GM12878 (cell line): ENCODE measurements around the gene ZNF883. TPM values are rescaled to one million over a fixed set of nuclear protein-coding genes. Genes with fewer than 3 reads are reported as not detected.

Experiments
- ATAC-seq: fragments of 200-7000 bp; cut with Tn5 transposase; 3 replicates; pipeline ENCODE4 v1.9.1; 2020; ENCODE audit warnings: mild to moderate bottlenecking, moderate library complexity
- BruUV-seq: library from RNA; stranded (reverse); fragments of 400-500 nt; replicated peaks from 2 replicates; lab custom pipeline; 2021; lab: Mats Ljungman, UMichigan
- CTCF ChIA-PET: fragments of 300-600 bp; sonication (Branson Sonifier 250); formaldehyde crosslinking; extraction: SDS; loops from one replicate; lab custom pipeline; 2021; ENCODE audit warnings: inconsistent platforms; lab: Yijun Ruan, JAX
- POLR2A ChIA-PET: fragments of 350-600 bp; formaldehyde crosslinking; extraction: SDS; loops from one replicate; lab custom pipeline; 2021; ENCODE audit warnings: inconsistent platforms; lab: Charles Lee
- RAD21 ChIA-PET: fragments of 300-600 bp; sonication (Branson Sonifier 250); formaldehyde crosslinking; loops from one replicate; lab custom pipeline; 2023; ENCODE audit warnings: antibody characterized with exemption; ENCODE audit not compliant: unreplicated experiment; lab: Charles Lee
- SMC1A ChIA-PET: fragments of 300-600 bp; sonication (Branson Sonifier 250); formaldehyde crosslinking; loops from one replicate; lab custom pipeline; 2023; ENCODE audit not compliant: unreplicated experiment, uncharacterized antibody; lab: Charles Lee
- DNase-seq: peaks from one replicate; pipeline ENCODE4 v3.0.0-alpha.2; 2011; ENCODE audit warnings: low read depth, low spot score
- FAIRE-seq: peaks from 3 replicates; lab custom pipeline; 2011; peaks lifted over from hg19 to GRCh38; lab: Jason Lieb, UNC
- H2AFZ ChIP-seq: 2 replicates; pipeline ENCODE4 v1.6.0; 2011; ENCODE audit warnings: low read depth, low read length, control low read depth; ENCODE audit not compliant: control insufficient read depth
- H3K27ac ChIP-seq: 2 replicates; pipeline ENCODE4 v1.5.1; 2011; ENCODE audit warnings: control low read depth; ENCODE audit not compliant: control insufficient read depth, insufficient read depth
- H3K27me3 ChIP-seq, 2 experiments: replicated peaks in 1 of 2; 2 replicates each; pipeline versions ENCODE4 v1.6.0 to v1.6.1; 2011; ENCODE audit warnings: low read length in 1 of 2; ENCODE audit not compliant: control insufficient read depth in 2 of 2, insufficient read depth in 2 of 2
- H3K36me3 ChIP-seq, 2 experiments: 2 replicates each; pipeline ENCODE4 v1.5.1; 2011; ENCODE audit warnings: low read length in 1 of 2; ENCODE audit not compliant: control insufficient read depth in 2 of 2, insufficient read depth in 2 of 2
- H3K4me1 ChIP-seq: 2 replicates; pipeline ENCODE4 v1.6.1; 2011; ENCODE audit warnings: mild to moderate bottlenecking, low read length, moderate library complexity, mixed read lengths; ENCODE audit not compliant: control insufficient read depth, insufficient read depth
- H3K4me2 ChIP-seq: 2 replicates; pipeline ENCODE4 v1.6.0; 2011; ENCODE audit warnings: control low read depth; ENCODE audit not compliant: control insufficient read depth, insufficient read depth
- H3K4me3 ChIP-seq: fragments of 200-600 bp; sonication (generic); 2 replicates; pipeline ENCODE4 v1.5.1; 2016
- H3K79me2 ChIP-seq: 2 replicates; pipeline ENCODE4 v1.6.0; 2011; ENCODE audit warnings: low read length; ENCODE audit not compliant: control insufficient read depth, insufficient read depth
- H3K9ac ChIP-seq: 2 replicates; pipeline ENCODE4 v1.8.0; 2011; ENCODE audit warnings: low read length, control low read depth, mixed read lengths; ENCODE audit not compliant: control insufficient read depth, insufficient read depth
- H3K9me3 ChIP-seq: replicated peaks from 3 replicates; pipeline ENCODE4 v1.5.1; 2011; ENCODE audit warnings: mild to moderate bottlenecking, low read length; ENCODE audit not compliant: control insufficient read depth, insufficient read depth
- H4K20me1 ChIP-seq: 2 replicates; pipeline ENCODE4 v1.6.0; 2011; ENCODE audit not compliant: control insufficient read depth, insufficient read depth
- CBFB ChIP-seq: IDR thresholded peaks from 2 replicates; pipeline ENCODE4 v1.6.1; 2016; ENCODE audit warnings: antibody characterized with exemption, low read depth
- RAD21 ChIP-seq: IDR thresholded peaks from 2 replicates; pipeline ENCODE4 v1.6.1; 2011; ENCODE audit warnings: mild to moderate bottlenecking, low read depth, low read length, moderate library complexity; ENCODE audit not compliant: insufficient read depth
- SIN3A ChIP-seq: IDR thresholded peaks from 2 replicates; pipeline ENCODE4 v1.6.1; 2012; ENCODE audit warnings: low read depth, low read length, improper control_type of control experiment
- SMAD1 ChIP-seq: fragments of 450-650 bp; IDR thresholded peaks from 2 replicates; pipeline ENCODE4 v1.6.1; 2018; ENCODE audit warnings: mild to moderate bottlenecking, low read depth; ENCODE audit not compliant: partially characterized antibody
- SMC3 ChIP-seq: IDR thresholded peaks from 2 replicates; pipeline ENCODE4 v1.6.1; 2011; ENCODE audit warnings: low read length, improper control_type of control experiment, borderline replicate concordance
- WGBS: methylation state at CpG from one replicate; pipeline ENCODE4 v1.1.6; 2016; ENCODE audit warnings: low lambda C conversion rate; ENCODE audit not compliant: insufficient replicate concordance, insufficient coverage; ENCODE audit errors: missing lambda C conversion rate; 5-methylcytosine and 5-hydroxymethylcytosine counted together
- in situ Hi-C: fragments of 300-500 bp; cut with MboI; formaldehyde crosslinking; loops from 9 replicates; pipeline ENCODE4 v1.14.3; 2018; ENCODE audit warnings: mixed read lengths
- intact Hi-C: fragments of 100-400 bp; cut with micrococcal nuclease; formaldehyde crosslinking; loops from one replicate; pipeline ENCODE4 v1.14.2; 2022; ENCODE audit not compliant: unreplicated experiment
- polyA plus RNA-seq, 11 experiments: library from polyadenylated mRNA; depleted of rRNA in 4 of 11; unstranded in 6 of 11; stranded (reverse) in 5 of 11; fragments of >200 nt; fragmentation: Nextera tagmentation in 4 of 11; fragmentation: Illumina TruSeq in 1 of 11; extraction: Ambion mirVana in 4 of 11; extraction: Trizol in 1 of 11; gene quantifications; 1 replicate in 1 of 11; 2 replicates in 10 of 11; pipeline versions ENCODE4 v1.2.1 to v1.2.3, GENCODE V29; 2011 to 2016; ENCODE audit warnings: inconsistent platforms in 2 of 11, missing spikeins in 2 of 11, low read depth in 1 of 11
- total RNA-seq, 4 experiments: library from RNA; depleted of rRNA in 3 of 4; stranded (reverse); fragments of >200 nt in 3 of 4; fragmentation: Illumina TruSeq in 1 of 4; extraction: Trizol in 1 of 4; gene quantifications; 2 replicates each; pipeline versions ENCODE4 v1.2.1 to v1.2.3, GENCODE V29; 2013 to 2021
- TF ChIP-seq, protein P1 (sequence below), 3 experiments: IDR thresholded peaks in 2 of 3; conservative IDR thresholded peaks in 1 of 3; 2 replicates each; pipeline ENCODE4 v1.5.1; 2011; ENCODE audit warnings: low read depth in 3 of 3, low read length in 3 of 3, mild to moderate bottlenecking in 3 of 3, control low read depth in 2 of 3, moderate library complexity in 2 of 3, inconsistent platforms in 1 of 3, mixed read lengths in 1 of 3; ENCODE audit not compliant: control insufficient read depth in 2 of 3, insufficient read depth in 1 of 3; ENCODE audit errors: extremely low read depth in 1 of 3

ZNF883 gene
- total and polyA plus RNA-seq, 10 of the 15 experiments (the other 5 are each of a cell fraction or from before 2014, with no cell fraction given): 0.10 to 0.72 (median 0.25) TPM

- TF ChIP-seq, protein P1, sequence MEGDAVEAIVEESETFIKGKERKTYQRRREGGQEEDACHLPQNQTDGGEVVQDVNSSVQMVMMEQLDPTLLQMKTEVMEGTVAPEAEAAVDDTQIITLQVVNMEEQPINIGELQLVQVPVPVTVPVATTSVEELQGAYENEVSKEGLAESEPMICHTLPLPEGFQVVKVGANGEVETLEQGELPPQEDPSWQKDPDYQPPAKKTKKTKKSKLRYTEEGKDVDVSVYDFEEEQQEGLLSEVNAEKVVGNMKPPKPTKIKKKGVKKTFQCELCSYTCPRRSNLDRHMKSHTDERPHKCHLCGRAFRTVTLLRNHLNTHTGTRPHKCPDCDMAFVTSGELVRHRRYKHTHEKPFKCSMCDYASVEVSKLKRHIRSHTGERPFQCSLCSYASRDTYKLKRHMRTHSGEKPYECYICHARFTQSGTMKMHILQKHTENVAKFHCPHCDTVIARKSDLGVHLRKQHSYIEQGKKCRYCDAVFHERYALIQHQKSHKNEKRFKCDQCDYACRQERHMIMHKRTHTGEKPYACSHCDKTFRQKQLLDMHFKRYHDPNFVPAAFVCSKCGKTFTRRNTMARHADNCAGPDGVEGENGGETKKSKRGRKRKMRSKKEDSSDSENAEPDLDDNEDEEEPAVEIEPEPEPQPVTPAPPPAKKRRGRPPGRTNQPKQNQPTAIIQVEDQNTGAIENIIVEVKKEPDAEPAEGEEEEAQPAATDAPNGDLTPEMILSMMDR (IDR thresholded peaks at IDR 0.05 in 2 of 3, conservative IDR thresholded peaks at IDR 0.05 in 1 of 3; ENCODE audit: control insufficient read depth in 2 of 3, extremely low read depth in 1 of 3, insufficient read depth in 1 of 3, low read depth in 3 of 3, low read length in 3 of 3): peak; percentile 53 to 65 (median 62)
- TF ChIP-seq SMAD1: no peak
- peak; percentile 58 for TF ChIP-seq RAD21
- TF ChIP-seq SMC3: peak; percentile 58
- no peak for TF ChIP-seq CBFB
- TF ChIP-seq SIN3A: no peak
- Histone ChIP-seq H3K9ac (no peak overlapping the region), H2AFZ (no peak overlapping the region), H3K4me3 (no peak overlapping the region), H3K79me2 (no peaks in the 10 kb centered on the region), H3K4me1 (no peaks in the 10 kb centered on the region), H3K27ac (no peak overlapping the region), H3K36me3 (no peaks in the 10 kb centered on the region), H3K27me3 (no peaks in the 10 kb centered on the region; a peak in 1 of 4 replicates), H3K4me2 (no peak overlapping the region), H4K20me1 (no peaks in the 10 kb centered on the region), H3K9me3 (no peaks in the 10 kb centered on the region; the same call in 2 of the 3 replicates)
- no TSS peak for BruUV-seq
- intact Hi-C loops: loop anchor here (10.0 kb wide), 1 partner anchor 733 kb away; no protein-coding TSS in a partner anchor
- CTCF ChIA-PET: interaction anchor here (2.9 kb wide), 1 partner anchor 191 kb away, joined by 12 read pairs; no protein-coding TSS in a partner anchor
- ATAC-seq (peak; percentile 60), DNase-seq (no peak), FAIRE-seq (peak; percentile 94)
- SMC1A ChIA-PET: no interaction called here
- POLR2A ChIA-PET: no interaction called here
- in situ Hi-C loops: no loop called here
- RAD21 ChIA-PET: no interaction called here
- WGBS: 0% methylated on average over 3 of the region's 3 CpGs
These were observed 90.4 kb downstream of the ZNF883 start for GRCh38 chr9:112921549-112921948.
